Endodermal cell (in vitro differentiated cells): ENCODE results near the gene LINC00305. TPM values are rescaled to one million over a fixed set of nuclear protein-coding genes. Genes with fewer than 3 reads are reported as not detected.

ENCODE experiments used
- DNase-seq: peaks from one replicate; pipeline ENCODE4 v3.0.0-alpha.2; 2017
- H3K27ac ChIP-seq: 2 replicates; pipeline ENCODE4 v1.5.1; 2013; ENCODE audit warnings: mild to moderate bottlenecking, low read depth, low read length, moderate library complexity
- H3K27me3 ChIP-seq: 2 replicates; pipeline ENCODE4 v1.6.1; 2013; ENCODE audit warnings: mild to moderate bottlenecking, low read length, moderate library complexity; ENCODE audit not compliant: insufficient read depth, control insufficient read depth, poor library complexity, severe bottlenecking
- H3K36me3 ChIP-seq: 2 replicates; pipeline ENCODE4 v1.7.0; 2013; ENCODE audit warnings: mild to moderate bottlenecking, low read length, moderate library complexity; ENCODE audit not compliant: control insufficient read depth, insufficient read depth
- H3K4me1 ChIP-seq: one replicate; pipeline ENCODE4 v1.7.0; 2013; ENCODE audit warnings: low read length; ENCODE audit not compliant: control insufficient read depth, insufficient read depth
- H3K4me3 ChIP-seq: 2 replicates; pipeline ENCODE4 v1.5.1; 2013; ENCODE audit warnings: mild to moderate bottlenecking, low read length, moderate library complexity
- H3K9ac ChIP-seq: 2 replicates; pipeline ENCODE4 v1.6.1; 2013; ENCODE audit warnings: mild to moderate bottlenecking, low read length, moderate library complexity; ENCODE audit not compliant: poor library complexity, severe bottlenecking; ENCODE audit errors: extremely low read depth
- H3K9me3 ChIP-seq: 2 replicates; pipeline ENCODE4 v1.6.1; 2013; ENCODE audit warnings: mild to moderate bottlenecking, low read length, moderate library complexity; ENCODE audit not compliant: control insufficient read depth
- H3K27ac Mint-ChIP-seq: 2 replicates; pipeline ENCODE4 v1.8.0; 2020; ENCODE audit warnings: mixed read lengths
- H3K27me3 Mint-ChIP-seq: 2 replicates; pipeline ENCODE4 v1.8.0; 2021; ENCODE audit warnings: mild to moderate bottlenecking, mixed read lengths; ENCODE audit not compliant: insufficient read depth
- H3K36me3 Mint-ChIP-seq: 2 replicates; pipeline ENCODE4 v1.8.0; 2020; ENCODE audit warnings: low read depth, mixed read lengths
- H3K4me1 Mint-ChIP-seq: 2 replicates; pipeline ENCODE4 v1.8.0; 2020; ENCODE audit warnings: mixed read lengths
- H3K4me3 Mint-ChIP-seq: 2 replicates; pipeline ENCODE4 v1.8.0; 2020; ENCODE audit warnings: mild to moderate bottlenecking, moderate library complexity, mixed read lengths
- H3K9me3 Mint-ChIP-seq: 2 replicates; pipeline ENCODE4 v1.8.0; 2020; ENCODE audit warnings: mild to moderate bottlenecking, mixed read lengths
- WGBS, 2 experiments: methylation state at CpG; one replicate each; pipeline versions ENCODE4 v1.1.5 to v1.1.7; 2013; ENCODE audit warnings: missing lambda C conversion rate in 2 of 2, mixed read lengths in 1 of 2; ENCODE audit not compliant: insufficient coverage in 1 of 2, insufficient read length in 1 of 2; 5-methylcytosine and 5-hydroxymethylcytosine counted together
- long read RNA-seq, 4 experiments: library from polyadenylated mRNA in 2 of 4; library from RNA in 1 of 4; library from capped mRNA in 1 of 4; stranded (forward) in 3 of 4; unstranded in 1 of 4; transcript quantifications; one replicate each; pipeline ENCODE4 v2.0.0, GENCODE V29; 2020 to 2021; ENCODE audit warnings: inconsistent platforms in 1 of 4
- polyA plus RNA-seq, 2 experiments: library from polyadenylated mRNA; stranded (reverse); fragments of 50-300 nt; gene quantifications; one replicate each; pipeline ENCODE4 v1.2.3, GENCODE V29; 2013
- total RNA-seq, 2 donors: library from RNA; stranded (reverse); fragmentation: NEBNext Ultra II Directional in 1 of 2; extraction: Animal tissue kit (Norgen Biotek cat#: 25700) in 1 of 2; gene quantifications; 2 replicates in 1 of 2; 3 replicates in 1 of 2; pipeline ENCODE4 v1.2.1, GENCODE V29; 2021
- TF ChIP-seq, protein P1 (sequence below): fragments of 200-600 bp; sonication (generic); conservative IDR thresholded peaks from 2 replicates; pipeline ENCODE4 v1.5.0; 2021; ENCODE audit warnings: antibody characterized with exemption, mild to moderate bottlenecking

Gene LINC00305
- not detected for total RNA-seq
- not detected for polyA plus RNA-seq (2013, experiment 1 of 2)
- polyA plus RNA-seq (2013, experiment 2 of 2), result not detected
- long read RNA-seq, experiment 1, result 0 reads
- long read RNA-seq, experiment 2, result 0 reads
- long read RNA-seq, experiment 3, result 0 reads
- long read RNA-seq, experiment 4, result 0 reads

DNA sequence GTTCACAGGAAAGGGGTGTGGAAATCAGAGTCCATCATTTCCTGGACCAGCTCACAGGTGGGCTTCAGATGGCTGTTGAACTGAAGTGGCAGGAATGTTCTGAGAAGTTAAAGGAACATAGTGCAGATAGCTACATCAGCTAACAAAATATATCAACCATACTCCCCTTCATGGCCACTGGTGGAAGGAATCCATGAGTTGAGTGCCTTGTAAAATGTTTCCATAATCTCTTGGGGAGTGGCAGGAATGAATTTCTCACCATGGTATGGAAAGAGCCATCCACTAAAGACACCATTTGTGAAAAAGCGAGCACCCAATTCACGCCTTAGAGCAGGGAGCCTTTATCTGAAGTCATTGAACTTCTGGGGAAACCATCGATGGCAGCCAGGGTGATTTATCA is at the start of gene LINC00305:
LINC00305 (minus strand) TSS at position 101 of the 400 bp plus-strand sequence.
- no peaks in the 10 kb centered on the region for H3K9me3 ChIP-seq
- peaks cover 3% of the 10 kb centered on the region for H3K4me1 Mint-ChIP-seq
- no peaks in the 10 kb centered on the region for H3K36me3 ChIP-seq
- H3K36me3 Mint-ChIP-seq, result no peaks in the 10 kb centered on the region
- no peaks in the 10 kb centered on the region for H3K27me3 ChIP-seq
- H3K4me3 ChIP-seq, result no peak within 1 kb of the TSS
- no peak within 1 kb of the TSS for H3K9ac ChIP-seq
- DNase-seq, result no peak
- H3K4me1 ChIP-seq, result no peaks in the 10 kb centered on the region
- H3K27me3 Mint-ChIP-seq, result no peaks in the 10 kb centered on the region
- no peak within 1 kb of the TSS for H3K4me3 Mint-ChIP-seq
- no peaks in the 10 kb centered on the region for H3K9me3 Mint-ChIP-seq
- no peak within 1 kb of the TSS for H3K27ac ChIP-seq
- TF ChIP-seq, protein P1, sequence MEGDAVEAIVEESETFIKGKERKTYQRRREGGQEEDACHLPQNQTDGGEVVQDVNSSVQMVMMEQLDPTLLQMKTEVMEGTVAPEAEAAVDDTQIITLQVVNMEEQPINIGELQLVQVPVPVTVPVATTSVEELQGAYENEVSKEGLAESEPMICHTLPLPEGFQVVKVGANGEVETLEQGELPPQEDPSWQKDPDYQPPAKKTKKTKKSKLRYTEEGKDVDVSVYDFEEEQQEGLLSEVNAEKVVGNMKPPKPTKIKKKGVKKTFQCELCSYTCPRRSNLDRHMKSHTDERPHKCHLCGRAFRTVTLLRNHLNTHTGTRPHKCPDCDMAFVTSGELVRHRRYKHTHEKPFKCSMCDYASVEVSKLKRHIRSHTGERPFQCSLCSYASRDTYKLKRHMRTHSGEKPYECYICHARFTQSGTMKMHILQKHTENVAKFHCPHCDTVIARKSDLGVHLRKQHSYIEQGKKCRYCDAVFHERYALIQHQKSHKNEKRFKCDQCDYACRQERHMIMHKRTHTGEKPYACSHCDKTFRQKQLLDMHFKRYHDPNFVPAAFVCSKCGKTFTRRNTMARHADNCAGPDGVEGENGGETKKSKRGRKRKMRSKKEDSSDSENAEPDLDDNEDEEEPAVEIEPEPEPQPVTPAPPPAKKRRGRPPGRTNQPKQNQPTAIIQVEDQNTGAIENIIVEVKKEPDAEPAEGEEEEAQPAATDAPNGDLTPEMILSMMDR, result no peak
- 94 to 100% methylated on average over 2 to 3 of the region's 3 CpGs for WGBS, 2 experiments
- no peak within 1 kb of the TSS for H3K27ac Mint-ChIP-seq

DNA sequence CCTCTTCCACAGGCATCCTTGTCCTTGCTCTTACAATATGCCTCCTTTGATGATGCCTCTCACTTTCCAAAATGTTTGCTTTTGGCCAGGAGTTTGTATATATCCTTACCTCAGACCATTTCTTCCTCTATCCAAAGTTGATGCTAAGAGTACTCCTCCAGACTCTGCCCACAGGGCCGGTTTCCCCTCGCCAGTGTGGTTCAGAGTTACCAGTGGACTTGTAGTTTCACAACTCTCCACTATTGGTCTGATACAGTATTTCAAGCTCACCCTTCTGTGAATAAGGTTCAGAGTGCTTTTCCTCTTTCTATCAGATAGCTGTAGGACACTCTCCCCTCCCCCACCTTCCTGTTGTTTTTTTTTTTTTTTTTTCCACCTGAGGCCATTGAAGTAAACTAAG is 42.2 kb upstream of the LINC00305 start:
- Mint-ChIP-seq H3K9me3 (no peaks in the 10 kb centered on the region), H3K36me3 (no peaks in the 10 kb centered on the region), H3K4me1 (no peaks in the 10 kb centered on the region), H3K27me3 (no peaks in the 10 kb centered on the region), H3K4me3 (no peak overlapping the region), H3K27ac (no peak overlapping the region)
- Histone ChIP-seq H3K4me3 (no peak overlapping the region), H3K36me3 (no peaks in the 10 kb centered on the region), H3K4me1 (peaks cover 2% of the 10 kb centered on the region), H3K27ac (no peak overlapping the region), H3K9ac (no peak overlapping the region), H3K27me3 (no peaks in the 10 kb centered on the region), H3K9me3 (no peaks in the 10 kb centered on the region)
- DNase-seq, result no peak
- 92 to 100% methylated on average over 2 of the region's 2 CpGs for WGBS, 2 experiments
- TF ChIP-seq, protein P1, result no peak

DNA sequence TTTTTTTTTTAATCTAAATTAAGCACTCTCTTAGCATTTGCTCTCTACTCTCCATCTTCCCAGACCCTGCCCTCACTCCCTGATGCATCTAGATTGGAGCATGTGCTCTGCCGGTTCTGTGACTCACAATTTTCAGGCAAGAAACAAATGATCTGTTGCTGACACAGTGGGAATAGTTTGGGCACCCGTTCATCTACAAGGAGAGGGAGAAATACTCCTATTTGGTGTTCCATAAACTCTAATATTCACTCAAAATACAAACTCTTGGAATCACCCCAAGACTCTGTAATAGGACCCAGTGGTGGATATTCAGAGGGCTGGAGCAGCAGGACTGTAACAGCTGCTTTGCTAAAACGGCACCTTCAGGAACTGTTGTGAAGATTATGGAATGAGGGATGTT is 37.1 kb upstream of the LINC00305 start:
- Histone ChIP-seq H3K27me3 (no peaks in the 10 kb centered on the region), H3K4me1 (no peaks in the 10 kb centered on the region), H3K9ac (no peak overlapping the region), H3K4me3 (no peak overlapping the region), H3K9me3 (no peaks in the 10 kb centered on the region), H3K27ac (no peak overlapping the region), H3K36me3 (no peaks in the 10 kb centered on the region)
- Mint-ChIP-seq H3K9me3 (no peaks in the 10 kb centered on the region), H3K36me3 (no peaks in the 10 kb centered on the region), H3K4me3 (no peak overlapping the region), H3K27me3 (peaks cover 3% of the 10 kb centered on the region), H3K27ac (no peak overlapping the region), H3K4me1 (peaks cover 14% of the 10 kb centered on the region)
- no peak for DNase-seq
- TF ChIP-seq, protein P1, result no peak
- 83 to 88% methylated on average over 1 to 3 of the region's 3 CpGs for WGBS, 2 experiments
